HepG2 (cell line): ENCODE data around the gene ITGAE. TPM values are rescaled to one million over a fixed set of nuclear protein-coding genes. Genes with fewer than 3 reads are reported as not detected.

ENCODE experiments used
- ADNP ChIP-seq: sonication (generic); formaldehyde crosslinking; IDR thresholded peaks from 2 replicates; pipeline ENCODE4 v1.4.0; 2020; ENCODE audit warnings: missing genetic modification reagents
- FIP1L1 ChIP-seq: fragments of 200-400 bp; formaldehyde crosslinking; IDR thresholded peaks from 2 replicates; pipeline ENCODE4 v1.6.1; 2018; ENCODE audit warnings: low read depth, mild to moderate bottlenecking, low read length, moderate library complexity, borderline replicate concordance; ENCODE audit not compliant: insufficient read depth
- GATA4 ChIP-seq: sonication (generic); IDR thresholded peaks from 2 replicates; pipeline ENCODE4 v1.6.1; 2016; ENCODE audit warnings: antibody characterized with exemption, low read depth, borderline replicate concordance
- GTF3A ChIP-seq: sonication (generic); formaldehyde crosslinking; conservative IDR thresholded peaks from 2 replicates; pipeline ENCODE4 v1.4.0; 2020; ENCODE audit warnings: mild to moderate bottlenecking, missing genetic modification reagents
- IRX3 ChIP-seq: sonication (generic); formaldehyde crosslinking; IDR thresholded peaks from 2 replicates; pipeline ENCODE4 v1.8.1; 2023; ENCODE audit warnings: mild to moderate bottlenecking, low read depth, missing genetic modification reagents, borderline replicate concordance
- JDP2 ChIP-seq: sonication (generic); formaldehyde crosslinking; IDR thresholded peaks from 2 replicates; pipeline ENCODE4 v1.8.1; 2022; ENCODE audit warnings: missing genetic modification reagents, borderline replicate concordance
- MYNN ChIP-seq: sonication (generic); formaldehyde crosslinking; IDR thresholded peaks from 2 replicates; pipeline ENCODE4 v1.4.0; 2020; ENCODE audit warnings: mild to moderate bottlenecking, low read depth, missing genetic modification reagents
- ONECUT2 ChIP-seq: sonication (generic); formaldehyde crosslinking; IDR thresholded peaks from 2 replicates; pipeline ENCODE4 v1.4.0; 2020; ENCODE audit warnings: missing genetic modification reagents
- ZFP36L1 ChIP-seq: sonication (generic); formaldehyde crosslinking; IDR thresholded peaks from 2 replicates; pipeline ENCODE4 v1.8.0; 2022; ENCODE audit warnings: mild to moderate bottlenecking, missing genetic modification reagents, moderate library complexity
- ZMAT3 ChIP-seq: sonication (generic); formaldehyde crosslinking; conservative IDR thresholded peaks from 2 replicates; pipeline ENCODE4 v1.7.0; 2021; ENCODE audit warnings: missing genetic modification reagents
- ZNF75D ChIP-seq: sonication (generic); formaldehyde crosslinking; IDR thresholded peaks from 2 replicates; pipeline ENCODE4 v1.8.1; 2023; ENCODE audit warnings: missing genetic modification reagents, mild to moderate bottlenecking, borderline replicate concordance
- polyA plus RNA-seq, 8 experiments: library from polyadenylated mRNA; depleted of rRNA in 3 of 8; stranded (reverse) in 7 of 8; unstranded in 1 of 8; fragments of >200 nt; fragmentation: Illumina TruSeq in 4 of 8; extraction: Trizol in 4 of 8; gene quantifications; 2 replicates each; pipeline versions ENCODE4 v1.2.1 to v1.2.3, GENCODE V29; 2011 to 2016; ENCODE audit warnings: low read depth in 4 of 8, missing spikeins in 1 of 8, mixed read lengths in 1 of 8; ENCODE audit not compliant: insufficient read depth in 1 of 8
- total RNA-seq, 5 experiments: library from RNA; depleted of rRNA; stranded (reverse); fragments of >200 nt; fragmentation: Illumina TruSeq; extraction: Trizol; gene quantifications; 2 replicates each; pipeline ENCODE4 v1.2.3, GENCODE V29; 2016; ENCODE audit warnings: low read depth in 1 of 5
- TF ChIP-seq, protein P1 (sequence below): sonication (generic); formaldehyde crosslinking; IDR thresholded peaks from 2 replicates; pipeline ENCODE4 v1.8.0; 2022; ENCODE audit warnings: low read depth, missing genetic modification reagents
- TF ChIP-seq, protein P2 (sequence below): IDR thresholded peaks from 2 replicates; pipeline ENCODE4 v1.4.0; 2020; ENCODE audit warnings: mild to moderate bottlenecking, missing genetic modification reagents
- TF ChIP-seq, protein P3 (sequence below): sonication (generic); formaldehyde crosslinking; IDR thresholded peaks from 2 replicates; pipeline ENCODE4 v1.5.0; 2020; ENCODE audit warnings: missing genetic modification reagents
- TF ChIP-seq, protein P4 (sequence below), 2 experiments: IDR thresholded peaks; 2 replicates each; pipeline ENCODE4 v1.6.1; 2011 to 2012; ENCODE audit warnings: low read length in 2 of 2, borderline replicate concordance in 1 of 2, low read depth in 1 of 2, mild to moderate bottlenecking in 1 of 2, moderate library complexity in 1 of 2
- TF ChIP-seq, protein P5 (sequence below): sonication (generic); IDR thresholded peaks from 2 replicates; pipeline ENCODE4 v1.6.1; 2016; ENCODE audit warnings: low read depth, borderline replicate concordance

ITGAE gene
- total and polyA plus RNA-seq, 2 of the 13 experiments (the other 11 are each of a cell fraction or from before 2014, with no cell fraction given): 42.3 to 49.0 TPM

DNA sequence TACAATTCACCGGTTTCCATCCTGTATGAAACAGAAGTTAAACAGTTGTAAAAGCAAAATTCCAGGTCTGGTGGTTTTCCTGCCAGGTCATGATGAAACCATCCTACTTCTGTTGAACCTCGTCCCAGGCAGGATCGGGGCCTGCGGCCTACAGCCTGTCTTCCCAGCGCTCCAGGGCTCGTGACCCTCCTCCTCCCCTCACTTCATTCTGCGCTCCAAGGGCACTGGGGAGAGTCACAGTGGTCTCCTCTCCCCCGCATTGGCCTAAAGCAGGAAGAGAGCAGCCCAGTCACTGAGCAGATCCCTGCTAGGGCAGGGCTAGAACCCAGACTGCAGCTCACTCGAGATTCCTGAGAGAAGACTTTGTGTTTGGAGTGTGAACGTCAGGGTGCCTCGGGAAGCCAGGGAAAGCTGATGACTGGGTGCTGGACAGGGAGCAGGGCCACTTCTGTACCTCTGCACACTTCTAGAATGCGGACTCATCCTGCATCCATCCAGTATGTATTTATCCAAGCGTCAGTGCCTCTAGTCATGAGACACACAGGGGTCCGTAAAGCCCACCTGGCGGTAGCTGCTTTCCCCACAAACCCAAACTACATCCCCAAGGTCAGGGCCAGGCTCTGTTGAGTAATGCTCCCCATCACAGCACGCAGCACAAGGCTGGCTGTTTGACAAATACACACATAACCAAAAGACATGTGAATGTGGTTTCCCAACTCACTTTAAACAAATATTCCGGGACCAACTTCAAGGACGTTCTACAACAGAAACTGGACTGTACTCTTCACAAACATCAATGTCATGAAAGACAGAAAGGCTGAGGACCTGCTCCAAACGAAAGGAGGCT, 1.7 kb upstream of the ITGAE start (continued):
- TF ChIP-seq IRX3 (CRISPR knock-in tag) (peak; percentile 57; the same call in 1 of the 2 replicates), JDP2 (CRISPR knock-in tag) (no peak; the same call in 1 of the 2 replicates), ADNP (CRISPR knock-in tag) (no peak), GTF3A (CRISPR knock-in tag) (no peak), ZFP36L1 (no peak), ZMAT3 (CRISPR knock-in tag) (peak; percentile 85; the same call in 1 of the 2 replicates), FIP1L1 (no peak), ONECUT2 (CRISPR knock-in tag) (no peak; the same call in 1 of the 2 replicates), GATA4 (peak; percentile 78; the same call in 1 of the 2 replicates), ZNF75D (CRISPR knock-in tag) (no peak), MYNN (CRISPR knock-in tag) (no peak)
- TF ChIP-seq, protein P1, sequence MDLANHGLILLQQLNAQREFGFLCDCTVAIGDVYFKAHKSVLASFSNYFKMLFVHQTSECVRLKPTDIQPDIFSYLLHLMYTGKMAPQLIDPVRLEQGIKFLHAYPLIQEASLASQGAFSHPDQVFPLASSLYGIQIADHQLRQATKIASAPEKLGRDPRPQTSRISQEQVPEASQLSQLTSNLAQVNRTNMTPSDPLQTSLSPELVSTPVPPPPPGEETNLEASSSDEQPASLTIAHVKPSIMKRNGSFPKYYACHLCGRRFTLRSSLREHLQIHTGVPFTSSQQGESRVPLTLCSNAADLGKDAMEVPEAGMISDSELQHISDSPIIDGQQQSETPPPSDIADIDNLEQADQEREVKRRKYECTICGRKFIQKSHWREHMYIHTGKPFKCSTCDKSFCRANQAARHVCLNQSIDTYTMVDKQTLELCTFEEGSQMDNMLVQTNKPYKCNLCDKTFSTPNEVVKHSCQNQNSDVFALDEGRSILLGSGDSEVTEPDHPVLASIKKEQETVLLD: no peak; the same call in 1 of the 2 replicates
- TF ChIP-seq, protein P2, sequence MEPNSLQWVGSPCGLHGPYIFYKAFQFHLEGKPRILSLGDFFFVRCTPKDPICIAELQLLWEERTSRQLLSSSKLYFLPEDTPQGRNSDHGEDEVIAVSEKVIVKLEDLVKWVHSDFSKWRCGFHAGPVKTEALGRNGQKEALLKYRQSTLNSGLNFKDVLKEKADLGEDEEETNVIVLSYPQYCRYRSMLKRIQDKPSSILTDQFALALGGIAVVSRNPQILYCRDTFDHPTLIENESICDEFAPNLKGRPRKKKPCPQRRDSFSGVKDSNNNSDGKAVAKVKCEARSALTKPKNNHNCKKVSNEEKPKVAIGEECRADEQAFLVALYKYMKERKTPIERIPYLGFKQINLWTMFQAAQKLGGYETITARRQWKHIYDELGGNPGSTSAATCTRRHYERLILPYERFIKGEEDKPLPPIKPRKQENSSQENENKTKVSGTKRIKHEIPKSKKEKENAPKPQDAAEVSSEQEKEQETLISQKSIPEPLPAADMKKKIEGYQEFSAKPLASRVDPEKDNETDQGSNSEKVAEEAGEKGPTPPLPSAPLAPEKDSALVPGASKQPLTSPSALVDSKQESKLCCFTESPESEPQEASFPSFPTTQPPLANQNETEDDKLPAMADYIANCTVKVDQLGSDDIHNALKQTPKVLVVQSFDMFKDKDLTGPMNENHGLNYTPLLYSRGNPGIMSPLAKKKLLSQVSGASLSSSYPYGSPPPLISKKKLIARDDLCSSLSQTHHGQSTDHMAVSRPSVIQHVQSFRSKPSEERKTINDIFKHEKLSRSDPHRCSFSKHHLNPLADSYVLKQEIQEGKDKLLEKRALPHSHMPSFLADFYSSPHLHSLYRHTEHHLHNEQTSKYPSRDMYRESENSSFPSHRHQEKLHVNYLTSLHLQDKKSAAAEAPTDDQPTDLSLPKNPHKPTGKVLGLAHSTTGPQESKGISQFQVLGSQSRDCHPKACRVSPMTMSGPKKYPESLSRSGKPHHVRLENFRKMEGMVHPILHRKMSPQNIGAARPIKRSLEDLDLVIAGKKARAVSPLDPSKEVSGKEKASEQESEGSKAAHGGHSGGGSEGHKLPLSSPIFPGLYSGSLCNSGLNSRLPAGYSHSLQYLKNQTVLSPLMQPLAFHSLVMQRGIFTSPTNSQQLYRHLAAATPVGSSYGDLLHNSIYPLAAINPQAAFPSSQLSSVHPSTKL: peak; percentile 98
- TF ChIP-seq, protein P3, sequence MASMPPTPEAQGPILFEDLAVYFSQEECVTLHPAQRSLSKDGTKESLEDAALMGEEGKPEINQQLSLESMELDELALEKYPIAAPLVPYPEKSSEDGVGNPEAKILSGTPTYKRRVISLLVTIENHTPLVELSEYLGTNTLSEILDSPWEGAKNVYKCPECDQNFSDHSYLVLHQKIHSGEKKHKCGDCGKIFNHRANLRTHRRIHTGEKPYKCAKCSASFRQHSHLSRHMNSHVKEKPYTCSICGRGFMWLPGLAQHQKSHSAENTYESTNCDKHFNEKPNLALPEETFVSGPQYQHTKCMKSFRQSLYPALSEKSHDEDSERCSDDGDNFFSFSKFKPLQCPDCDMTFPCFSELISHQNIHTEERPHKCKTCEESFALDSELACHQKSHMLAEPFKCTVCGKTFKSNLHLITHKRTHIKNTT (CRISPR knock-in tag): no peak
- TF ChIP-seq, protein P4, sequence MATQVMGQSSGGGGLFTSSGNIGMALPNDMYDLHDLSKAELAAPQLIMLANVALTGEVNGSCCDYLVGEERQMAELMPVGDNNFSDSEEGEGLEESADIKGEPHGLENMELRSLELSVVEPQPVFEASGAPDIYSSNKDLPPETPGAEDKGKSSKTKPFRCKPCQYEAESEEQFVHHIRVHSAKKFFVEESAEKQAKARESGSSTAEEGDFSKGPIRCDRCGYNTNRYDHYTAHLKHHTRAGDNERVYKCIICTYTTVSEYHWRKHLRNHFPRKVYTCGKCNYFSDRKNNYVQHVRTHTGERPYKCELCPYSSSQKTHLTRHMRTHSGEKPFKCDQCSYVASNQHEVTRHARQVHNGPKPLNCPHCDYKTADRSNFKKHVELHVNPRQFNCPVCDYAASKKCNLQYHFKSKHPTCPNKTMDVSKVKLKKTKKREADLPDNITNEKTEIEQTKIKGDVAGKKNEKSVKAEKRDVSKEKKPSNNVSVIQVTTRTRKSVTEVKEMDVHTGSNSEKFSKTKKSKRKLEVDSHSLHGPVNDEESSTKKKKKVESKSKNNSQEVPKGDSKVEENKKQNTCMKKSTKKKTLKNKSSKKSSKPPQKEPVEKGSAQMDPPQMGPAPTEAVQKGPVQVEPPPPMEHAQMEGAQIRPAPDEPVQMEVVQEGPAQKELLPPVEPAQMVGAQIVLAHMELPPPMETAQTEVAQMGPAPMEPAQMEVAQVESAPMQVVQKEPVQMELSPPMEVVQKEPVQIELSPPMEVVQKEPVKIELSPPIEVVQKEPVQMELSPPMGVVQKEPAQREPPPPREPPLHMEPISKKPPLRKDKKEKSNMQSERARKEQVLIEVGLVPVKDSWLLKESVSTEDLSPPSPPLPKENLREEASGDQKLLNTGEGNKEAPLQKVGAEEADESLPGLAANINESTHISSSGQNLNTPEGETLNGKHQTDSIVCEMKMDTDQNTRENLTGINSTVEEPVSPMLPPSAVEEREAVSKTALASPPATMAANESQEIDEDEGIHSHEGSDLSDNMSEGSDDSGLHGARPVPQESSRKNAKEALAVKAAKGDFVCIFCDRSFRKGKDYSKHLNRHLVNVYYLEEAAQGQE (IDR thresholded peaks at IDR 0.05; ENCODE audit: borderline replicate concordance in 1 of 2, low read depth in 1 of 2, low read length in 2 of 2): peak in 1 of 2 experiments; percentile 34; a peak in 2 of 4 replicates
- TF ChIP-seq, protein P5, sequence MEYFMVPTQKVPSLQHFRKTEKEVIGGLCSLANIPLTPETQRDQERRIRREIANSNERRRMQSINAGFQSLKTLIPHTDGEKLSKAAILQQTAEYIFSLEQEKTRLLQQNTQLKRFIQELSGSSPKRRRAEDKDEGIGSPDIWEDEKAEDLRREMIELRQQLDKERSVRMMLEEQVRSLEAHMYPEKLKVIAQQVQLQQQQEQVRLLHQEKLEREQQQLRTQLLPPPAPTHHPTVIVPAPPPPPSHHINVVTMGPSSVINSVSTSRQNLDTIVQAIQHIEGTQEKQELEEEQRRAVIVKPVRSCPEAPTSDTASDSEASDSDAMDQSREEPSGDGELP: peak; percentile 69; the same call in 1 of the 2 replicates
